Measurements from ENCODE around the gene PXN.
A peak's percentile ranks its signal among the peaks of the same experiment; 100 is the strongest.
"Not testable (repeated sequence)": the region's sequence is repeated elsewhere in the genome, so short reads cannot be mapped to it uniquely, and the experiment has no call there.

Gene PXN

DNA sequence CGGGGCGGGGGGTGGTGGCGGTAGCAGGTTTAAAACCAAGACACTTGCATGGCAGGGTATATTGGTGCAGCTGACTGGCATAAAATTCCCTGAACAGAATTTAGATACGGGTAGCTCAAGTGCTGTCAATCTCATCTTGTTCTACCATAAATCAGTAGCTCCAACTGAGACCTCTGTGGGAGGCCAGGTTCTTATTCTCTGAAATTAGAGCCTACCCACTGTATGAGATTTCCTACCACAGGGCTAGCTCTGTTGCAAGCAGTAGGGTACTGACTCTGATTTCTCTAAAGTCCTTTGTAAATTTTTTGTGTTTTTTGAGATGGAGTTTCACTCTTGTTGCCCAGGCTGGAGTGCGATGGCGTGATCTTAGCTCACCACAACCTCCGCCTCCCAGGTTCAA lies 61.4 kb downstream of the PXN start:
- no peak for DNase-seq

DNA sequence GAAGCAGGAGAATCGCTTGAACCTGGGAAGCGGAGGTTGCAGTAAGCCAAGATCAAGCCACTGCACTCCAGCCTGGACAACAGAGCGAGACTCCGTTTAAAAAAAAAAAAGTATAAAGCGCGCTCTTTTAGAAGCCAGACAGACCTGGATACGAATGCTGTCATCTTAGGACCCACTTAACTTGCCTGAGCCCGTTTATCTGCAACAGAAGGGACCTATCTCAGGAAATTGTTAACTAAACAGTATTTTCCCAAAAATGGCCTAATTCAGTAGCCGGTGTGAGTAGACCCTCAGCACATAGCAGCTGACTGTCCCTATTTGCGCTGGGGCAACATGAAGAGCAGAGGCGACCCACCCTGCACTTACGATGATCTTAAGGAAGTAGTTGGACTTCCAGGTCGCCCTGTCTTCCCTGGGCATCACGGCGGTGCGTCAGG lies 65.1 kb downstream of the PXN start:
- no peak for DNase-seq

DNA sequence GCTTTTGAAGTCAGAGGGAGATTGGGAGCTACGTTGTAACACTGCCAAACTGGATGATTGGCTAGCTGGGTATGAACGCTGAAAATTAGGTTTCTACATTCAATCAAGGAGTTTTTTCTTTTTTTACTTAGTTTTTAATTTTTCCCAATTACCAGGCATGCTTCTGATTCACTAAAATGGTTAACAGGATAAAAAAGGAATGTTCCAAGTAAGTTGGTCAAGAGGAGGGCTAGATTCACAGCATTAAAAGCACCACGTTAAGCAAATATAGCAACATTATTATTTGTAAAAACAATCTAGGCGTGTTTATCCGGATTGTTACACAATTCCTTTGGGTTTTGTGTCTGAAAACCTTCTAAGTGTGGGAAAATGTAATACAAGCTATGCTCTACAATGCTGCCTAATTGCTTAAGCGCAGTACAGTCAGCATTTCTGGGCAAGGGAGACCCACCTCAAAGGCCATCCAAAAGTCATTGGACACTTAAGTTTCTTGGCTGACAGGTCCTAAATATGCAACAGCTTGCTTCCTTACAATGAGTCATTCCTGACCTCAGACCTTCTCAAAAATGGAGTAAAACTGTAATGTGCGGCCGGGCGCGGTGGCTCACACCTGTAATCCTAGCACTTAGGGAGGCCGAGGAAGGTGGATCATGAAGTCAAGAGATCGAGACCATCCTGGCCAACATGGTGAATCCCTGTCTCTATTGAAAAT lies 65.8 kb downstream of the PXN start:
- DNase-seq, result no peak

DNA sequence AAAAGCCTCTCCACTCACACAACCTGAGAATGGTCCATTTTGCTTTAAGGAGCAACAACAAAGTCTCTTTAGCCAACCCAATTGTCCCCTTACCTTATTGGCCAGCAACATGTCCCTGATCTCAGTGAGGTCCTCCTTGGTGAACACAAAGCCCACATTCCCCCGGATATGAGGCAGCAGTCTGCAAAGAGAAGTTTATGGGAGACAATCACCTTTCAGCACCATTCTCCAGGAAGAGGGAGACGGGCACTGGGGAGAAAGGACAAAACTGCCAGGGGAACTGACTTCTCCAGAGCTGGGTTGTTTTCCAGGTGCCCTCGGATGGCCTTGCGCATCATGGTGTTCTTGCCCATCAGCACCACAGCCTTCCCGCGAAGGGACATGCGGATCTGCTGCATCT lies 66.5 kb downstream of the PXN start:
- DNase-seq, result no peak

DNA sequence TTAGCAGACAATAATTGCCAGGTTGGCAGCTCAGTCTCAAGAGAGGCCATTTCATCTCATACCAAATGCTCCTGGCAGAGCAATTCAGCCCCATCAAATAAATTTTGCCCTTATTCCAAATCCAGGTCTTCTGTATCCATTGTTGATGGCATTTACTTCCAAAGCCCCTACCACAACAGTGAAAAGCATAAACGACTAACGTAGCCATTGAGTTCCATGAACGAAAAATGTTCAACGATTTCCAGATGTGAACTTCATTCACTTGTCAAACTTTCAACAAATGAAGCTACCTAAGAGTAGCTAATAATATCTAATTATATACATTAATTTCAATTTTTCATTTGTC lies 68.0 kb downstream of the PXN start:
- DNase-seq, result no peak

DNA sequence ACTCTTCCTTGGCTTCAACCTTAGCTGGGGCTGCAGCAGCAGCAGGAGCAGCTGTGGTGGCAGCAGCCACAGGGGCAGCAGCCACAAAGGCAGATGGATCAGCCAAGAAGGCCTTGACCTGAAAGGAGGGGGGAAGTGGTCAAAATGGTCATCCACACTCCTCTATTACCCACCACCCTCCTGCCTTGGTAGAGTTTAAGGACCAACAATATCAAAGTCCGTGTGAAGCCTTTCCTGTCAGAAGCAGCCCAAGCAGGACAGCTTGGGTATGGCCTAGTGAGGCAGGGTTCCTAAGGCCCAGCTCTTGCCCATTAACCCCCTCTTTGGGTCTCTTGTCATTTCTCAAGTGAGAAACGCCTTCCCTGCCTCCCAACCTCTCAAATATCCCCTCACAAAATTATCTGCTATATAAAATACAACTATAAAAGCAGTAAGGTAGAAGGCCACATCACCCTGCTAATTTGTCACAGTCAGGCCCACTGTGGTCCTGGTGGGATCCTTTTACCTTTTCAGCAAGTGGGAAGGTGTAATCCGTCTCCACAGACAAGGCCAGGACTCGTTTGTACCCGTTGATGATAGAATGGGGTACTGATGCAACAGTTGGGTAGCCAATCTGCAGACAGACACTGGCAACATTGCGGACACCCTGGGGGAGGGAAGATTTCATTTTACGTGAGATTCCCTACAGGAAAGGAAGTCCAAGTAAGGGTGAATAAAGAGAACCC lies 68.6 kb downstream of the PXN start:
- DNase-seq, result not testable (repeated sequence)

DNA sequence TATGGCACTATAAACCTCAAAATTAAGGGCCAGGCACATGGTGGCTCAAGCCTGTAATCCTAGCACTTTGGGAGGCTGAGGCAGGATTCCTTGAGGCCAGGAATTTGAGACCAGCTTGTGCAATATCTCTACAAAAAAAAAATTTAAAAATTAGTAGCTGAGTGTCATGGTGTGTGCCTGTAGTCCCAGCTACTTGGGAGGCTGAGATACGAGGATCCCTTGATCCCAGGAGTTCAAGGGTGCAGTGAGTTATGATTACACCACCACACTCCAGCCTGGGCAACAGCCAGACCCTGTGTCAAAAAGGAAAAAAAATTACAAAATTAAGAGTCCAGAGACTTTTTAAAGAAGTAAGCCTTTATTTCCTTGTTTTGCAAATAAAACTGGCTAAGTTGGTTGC lies 69.2 kb downstream of the PXN start:
- DNase-seq, result no peak

DNA sequence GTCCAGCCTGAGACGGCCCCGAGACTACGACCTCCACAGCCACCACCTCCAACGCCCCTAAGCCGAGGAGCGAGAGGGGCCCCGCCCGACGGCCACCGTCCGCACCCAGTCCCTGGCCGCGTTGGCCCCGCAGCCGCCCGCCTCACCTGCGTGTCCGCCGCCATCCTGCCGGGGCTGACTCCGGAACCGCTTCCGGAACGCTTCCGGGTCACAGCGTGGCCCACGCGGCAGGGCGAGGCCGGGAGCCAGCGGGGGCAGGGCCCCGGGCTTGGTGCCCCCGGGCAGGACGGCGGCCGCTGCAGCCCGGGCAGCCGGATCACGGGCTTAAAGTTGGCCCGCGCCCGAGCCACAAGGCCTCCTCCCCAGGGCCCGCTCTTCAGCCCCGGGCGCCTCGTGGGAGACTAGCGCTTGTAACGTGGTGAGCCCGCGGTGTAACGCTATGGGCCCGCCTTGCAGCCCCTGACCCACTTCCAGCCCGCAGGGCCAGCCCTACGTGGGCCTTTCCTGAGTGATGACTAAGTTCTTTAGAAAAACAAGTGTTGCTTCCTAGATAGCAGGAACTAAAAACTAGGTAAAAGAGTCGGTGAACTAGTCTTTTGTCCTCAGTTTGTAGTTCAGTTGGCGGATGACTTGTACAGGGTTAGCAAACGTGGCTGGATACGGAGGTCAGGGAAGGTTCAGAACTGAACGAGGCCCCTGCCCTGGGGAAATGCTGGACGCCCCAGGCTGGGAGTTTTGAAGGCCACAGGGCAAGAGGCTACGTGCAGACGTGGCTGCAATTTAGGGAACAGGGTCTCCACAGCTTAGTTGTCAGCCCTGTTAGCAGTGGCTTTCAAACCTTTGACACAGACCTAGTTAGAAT lies 70.8 kb downstream of the PXN start, which contains the start of gene GCN1:
TSS of gene GCN1 (minus strand) at position 182 of the 862 bp plus-strand sequence. CDS start at position 164, 18 bp downstream.
- DNase-seq, result no peak

DNA sequence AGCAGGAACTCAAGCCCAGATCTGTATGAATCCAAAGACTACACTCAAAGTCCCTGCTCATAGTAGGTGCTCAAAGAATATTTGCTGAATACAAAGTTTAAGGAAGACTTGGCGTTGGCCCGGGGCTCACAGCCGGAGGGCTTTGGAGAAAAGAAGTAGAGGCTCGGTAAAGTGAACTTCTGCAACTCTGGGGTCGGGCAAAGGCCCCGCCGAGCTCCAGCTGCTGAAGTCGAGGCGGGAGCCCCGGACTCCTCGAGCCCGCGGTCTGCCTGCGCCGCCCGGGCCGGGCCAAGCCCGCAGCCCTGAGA lies 71.3 kb downstream of the PXN start:
- DNase-seq, result no peak

DNA sequence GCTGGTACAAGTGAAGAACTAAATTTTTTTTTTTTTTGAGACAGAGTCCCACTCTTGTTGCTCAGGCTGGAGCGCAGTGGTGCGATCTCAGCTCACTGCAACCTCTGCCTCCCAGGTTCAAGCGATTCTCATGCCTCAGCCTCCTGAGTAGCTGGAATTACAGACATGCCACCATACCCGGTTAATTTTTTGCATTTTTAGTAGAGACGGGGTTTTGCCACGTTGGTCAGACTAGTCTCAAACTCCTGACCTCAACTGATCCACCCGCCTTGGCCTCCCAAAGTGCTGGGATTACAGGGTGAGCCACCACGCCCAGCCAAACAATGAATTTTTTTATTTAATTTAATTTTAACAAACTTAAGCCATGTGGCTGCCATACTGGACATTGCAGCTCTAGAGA lies 72.2 kb downstream of the PXN start:
- not testable (repeated sequence) for DNase-seq

DNA sequence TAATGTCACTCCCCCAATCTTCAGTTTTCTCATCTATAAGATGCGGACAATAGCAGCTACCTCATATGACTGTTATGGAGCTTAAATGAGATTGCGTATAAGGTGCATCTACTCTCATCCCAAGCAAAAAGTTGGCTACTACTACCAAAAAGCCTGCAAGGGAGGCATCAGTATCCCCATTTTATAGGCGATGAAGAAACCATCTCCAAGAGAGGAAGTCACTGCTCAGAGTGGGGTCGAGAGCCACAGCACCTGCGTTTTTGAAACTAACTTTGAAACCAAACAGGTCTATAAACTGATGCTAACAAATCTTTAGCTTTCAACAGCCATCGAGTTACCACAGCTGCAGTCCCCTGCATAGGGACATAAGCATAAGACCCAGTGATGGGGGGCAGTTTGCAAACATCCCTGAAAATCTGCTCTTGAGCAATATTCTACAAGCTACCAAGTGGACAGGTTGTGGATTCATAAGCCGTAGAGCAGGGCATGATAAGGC lies 74.5 kb downstream of the PXN start:
- DNase-seq, result no peak

DNA sequence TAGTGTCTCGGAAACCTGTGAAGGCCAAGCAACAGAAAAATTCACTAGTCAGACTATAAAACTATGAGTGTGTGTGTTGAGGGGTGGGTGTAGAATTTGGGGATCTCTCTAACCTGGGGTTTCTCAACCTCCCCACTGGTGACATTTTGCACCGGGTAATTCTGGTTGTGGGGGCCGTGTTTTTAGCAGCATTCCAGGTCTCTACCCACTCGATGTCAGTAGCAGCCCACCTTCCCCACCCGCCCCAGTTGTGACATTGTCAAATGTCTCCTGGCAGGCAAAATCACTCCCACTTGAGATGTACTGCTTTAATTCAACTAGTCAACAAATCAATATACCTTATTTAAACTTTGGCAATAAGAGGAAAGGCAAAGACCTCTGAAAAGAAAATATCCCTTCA lies 75.1 kb downstream of the PXN start:
- DNase-seq, result no peak

DNA sequence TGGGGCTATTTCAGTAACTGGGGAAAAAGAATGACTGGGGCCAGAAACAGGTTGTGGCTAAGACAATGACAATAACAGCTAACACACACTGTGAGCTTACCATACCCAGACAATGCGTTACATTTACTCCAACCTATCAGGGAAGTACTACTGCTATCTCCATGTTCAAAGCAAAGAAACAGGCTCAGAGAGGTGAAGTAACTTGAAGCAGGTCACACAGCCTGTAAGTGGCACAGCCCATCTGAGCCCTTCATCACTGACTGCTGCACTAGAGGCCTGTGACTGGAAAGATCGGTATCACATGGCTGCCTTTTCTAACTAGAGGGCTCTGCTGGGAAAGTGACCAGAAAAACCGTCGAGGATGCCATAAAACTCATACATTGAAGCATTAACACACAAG lies 78.9 kb downstream of the PXN start:
- no peak for DNase-seq

DNA sequence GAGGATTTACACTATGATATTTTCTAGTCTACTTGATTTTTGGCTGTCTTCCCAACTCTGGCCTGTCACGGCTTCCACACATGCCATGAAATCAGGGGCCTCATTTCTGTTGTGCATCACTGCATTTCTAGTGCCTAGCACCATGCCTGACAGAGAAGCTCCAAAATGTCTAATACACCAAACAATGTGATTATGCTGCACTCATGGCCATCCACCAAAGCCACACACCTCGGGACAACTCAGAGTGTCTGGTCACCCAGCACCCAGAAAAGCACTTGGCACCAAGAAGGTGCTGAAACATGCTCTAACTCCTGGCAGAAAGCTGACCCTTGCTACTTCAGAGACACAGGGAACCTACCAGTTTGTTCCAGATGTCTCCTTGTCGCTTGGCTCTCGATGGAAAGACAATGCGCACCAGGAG lies 82.3 kb downstream of the PXN start:
- no peak for DNase-seq

DNA sequence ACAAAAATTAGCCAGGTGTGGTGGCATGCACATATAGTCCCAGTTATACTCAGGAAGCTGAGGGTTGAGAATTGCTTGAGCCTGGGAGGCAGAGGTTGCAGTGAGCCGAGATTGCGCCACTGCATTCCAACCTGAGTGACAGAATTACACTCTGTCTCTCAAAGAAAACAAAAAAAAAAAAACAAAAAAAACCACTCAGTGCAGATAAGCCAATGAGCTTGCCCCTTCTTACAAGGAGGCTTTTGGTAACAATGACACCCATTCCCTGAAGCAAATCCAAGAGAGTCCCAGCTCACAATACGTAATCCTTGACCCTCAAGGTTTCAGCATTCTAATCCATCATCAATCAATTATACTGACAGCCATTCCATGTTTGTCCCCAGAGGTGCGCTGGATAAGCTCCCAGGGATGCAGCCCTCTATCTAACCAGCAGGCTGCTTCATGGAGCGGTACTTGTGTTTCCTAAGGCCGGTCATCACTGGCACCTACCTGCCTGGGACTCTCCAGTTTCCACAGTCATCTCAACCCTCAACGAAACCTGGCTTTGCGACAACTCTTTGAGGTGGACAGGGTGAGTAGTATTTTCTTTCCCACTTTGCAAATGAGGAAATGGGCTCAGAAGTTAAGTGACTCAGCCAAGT lies 83.4 kb downstream of the PXN start:
- no peak for DNase-seq

DNA sequence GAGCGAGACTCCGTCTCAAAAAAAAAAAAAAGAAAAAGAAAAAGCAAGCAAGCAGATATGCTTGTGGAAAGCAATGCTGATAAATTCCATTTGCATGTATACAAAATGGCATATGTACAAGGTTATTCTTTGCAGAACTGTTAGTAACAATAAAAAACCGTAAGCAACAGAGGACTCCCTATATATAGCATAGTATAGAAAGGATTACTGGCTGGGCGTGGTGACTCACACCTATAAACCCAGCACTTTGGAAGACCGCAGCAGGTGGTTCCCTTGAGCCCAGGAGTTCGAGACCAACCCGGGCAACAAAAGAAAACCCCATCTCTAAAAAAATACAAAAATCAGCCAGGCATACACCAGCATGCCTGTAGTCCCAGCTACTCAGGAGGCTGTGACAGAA lies 84.6 kb downstream of the PXN start:
- no peak for DNase-seq

DNA sequence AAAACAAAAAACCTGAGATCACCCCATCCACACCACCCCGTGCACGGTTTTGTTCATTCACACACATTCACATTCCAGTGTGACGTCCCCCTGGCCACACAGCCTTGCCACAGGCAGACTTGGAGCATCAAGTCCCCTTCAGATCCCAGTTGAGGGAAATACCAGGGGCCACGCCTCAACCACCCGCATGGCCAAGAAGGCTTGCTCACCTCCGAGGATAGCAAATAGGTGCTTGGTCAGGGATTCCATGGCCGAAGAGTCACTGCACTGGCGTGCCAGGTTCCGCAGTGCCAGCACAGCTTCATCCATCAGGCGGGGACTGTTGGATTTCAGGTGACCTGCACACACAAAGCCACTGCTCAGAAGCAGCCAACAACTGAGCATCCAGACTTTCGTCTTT lies 90.0 kb downstream of the PXN start:
- DNase-seq, result no peak

DNA sequence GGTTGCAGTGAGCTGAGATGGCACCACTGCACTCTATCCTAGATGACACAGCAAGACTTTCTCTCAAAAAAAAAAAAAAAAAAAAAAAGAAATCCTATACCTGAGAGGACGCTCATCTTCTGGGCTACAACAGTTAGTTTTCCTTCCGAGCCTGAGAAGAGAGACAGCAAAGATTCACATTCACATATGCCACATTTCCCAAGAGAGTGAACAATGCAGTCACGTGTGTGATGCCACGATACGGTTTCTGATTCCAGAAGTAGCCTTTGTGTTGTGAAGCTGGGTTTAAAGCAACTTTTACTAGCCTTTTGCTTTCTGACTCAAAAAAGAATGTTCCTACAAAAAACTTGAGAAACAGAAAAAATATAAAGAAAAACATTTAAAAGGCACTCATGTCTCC lies 90.5 kb downstream of the PXN start:
- peak; percentile 73 for DNase-seq

DNA sequence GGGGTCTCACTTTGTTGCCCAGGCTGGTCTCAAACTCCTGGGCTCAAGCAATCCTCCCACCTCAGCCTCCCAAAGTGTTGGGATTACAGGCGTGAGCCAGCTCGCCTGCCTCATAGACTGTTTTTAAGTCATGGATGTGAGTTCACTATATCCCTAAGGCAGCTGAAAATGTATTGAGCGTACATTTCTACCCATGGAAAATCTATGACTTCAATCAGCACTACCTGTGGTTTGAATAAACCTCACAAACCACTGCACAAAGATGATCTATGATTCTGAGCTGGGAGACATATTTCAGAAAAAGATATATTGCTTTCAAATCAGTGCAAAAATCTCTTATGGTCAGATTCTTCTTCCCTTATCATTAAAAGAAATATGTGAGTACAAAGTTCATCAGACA lies 93.5 kb downstream of the PXN start:
- no peak for DNase-seq

DNA sequence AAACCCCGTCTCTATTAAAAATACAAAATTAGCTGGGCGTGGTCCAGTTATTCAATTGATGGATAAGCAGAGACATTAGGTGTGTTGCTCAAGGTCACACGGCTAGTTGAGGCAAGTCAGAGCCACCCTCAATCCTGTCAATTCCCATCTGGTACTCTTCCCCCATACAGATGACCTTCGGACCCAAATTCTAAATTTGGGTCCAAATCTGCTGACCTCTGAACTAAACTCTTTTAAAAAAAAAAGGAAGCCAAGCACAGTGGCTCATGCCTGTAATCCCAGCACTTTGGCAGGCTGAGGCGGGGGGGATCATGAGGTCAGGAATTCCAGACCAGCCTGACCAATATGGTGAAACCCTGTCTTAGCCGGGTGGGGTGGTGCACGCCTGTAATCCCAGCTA lies 94.9 kb downstream of the PXN start:
- no peak for DNase-seq

DNA sequence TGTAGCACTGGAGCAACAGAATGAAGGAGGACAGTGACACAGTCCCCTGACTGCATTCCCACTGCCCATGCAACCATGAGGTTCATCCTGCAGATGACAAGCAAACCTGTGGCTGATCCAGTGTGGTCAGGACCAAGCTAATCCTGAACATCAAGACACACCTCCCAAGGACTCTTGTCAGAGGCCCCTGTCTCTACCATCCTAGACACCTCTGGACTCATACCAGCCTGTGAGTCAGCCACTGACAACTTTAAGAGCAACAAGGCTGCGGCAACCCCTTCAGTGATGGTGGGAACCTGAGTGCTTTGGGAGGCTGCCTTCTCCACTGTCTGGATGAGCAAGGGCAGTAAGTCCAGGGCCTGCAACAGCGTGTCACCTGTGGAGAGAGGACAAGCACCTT lies 95.6 kb downstream of the PXN start:
- no peak for DNase-seq

DNA sequence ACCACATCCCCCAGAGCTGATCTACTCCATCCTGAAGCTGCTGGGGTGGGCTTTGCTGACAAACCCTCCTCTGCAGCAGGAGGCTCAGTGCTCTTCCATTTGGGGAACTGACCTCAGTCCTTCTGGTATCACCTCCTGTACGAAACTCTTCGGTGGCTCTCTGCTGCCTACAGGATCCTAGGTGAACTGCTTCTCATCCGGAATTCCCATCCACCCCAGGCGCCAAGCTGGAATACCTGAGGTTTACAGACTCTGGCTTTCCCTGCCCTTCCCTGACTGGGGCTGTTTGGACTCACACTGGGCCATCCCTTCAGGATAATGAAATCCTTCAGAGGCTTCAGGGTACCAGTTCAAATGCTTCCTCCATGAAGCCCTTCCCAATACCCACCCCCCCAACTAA lies 97.2 kb downstream of the PXN start:
- no peak for DNase-seq

DNA sequence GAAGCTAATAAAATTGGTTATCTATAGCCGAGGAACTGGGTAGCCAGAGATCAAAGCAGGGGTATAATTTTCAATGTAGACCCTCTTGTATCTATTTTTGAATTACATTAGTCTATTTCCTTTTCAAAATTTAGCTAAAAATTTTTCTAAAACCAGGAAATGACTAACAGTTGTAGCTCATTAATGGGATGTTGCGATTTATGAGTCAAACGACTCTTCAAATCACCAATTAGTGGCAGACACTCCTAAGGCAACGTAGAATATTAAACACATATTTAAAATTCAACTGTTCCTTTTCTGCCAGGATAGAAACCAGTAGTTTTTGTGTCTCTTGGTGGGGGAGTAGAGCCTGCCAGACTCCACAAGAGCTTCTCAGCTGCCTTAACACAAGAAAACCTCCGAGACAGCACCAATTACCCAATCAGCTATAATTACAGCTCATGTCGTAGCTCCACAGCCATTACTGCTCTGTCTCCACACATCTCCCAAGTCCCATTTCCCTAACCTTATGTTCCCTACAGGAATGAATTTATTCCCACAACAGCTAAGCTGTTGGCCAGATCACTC lies 97.9 kb downstream of the PXN start:
- no peak for DNase-seq

Data from NCI-H187 treated with DMSO at 0.1 percent for 48 hours (cell line).